Measurements from ENCODE around the gene DDX27. TPM values are rescaled to one million over a fixed set of nuclear protein-coding genes. Genes with fewer than 3 reads are reported as not detected.

DDX27 gene
- polyA plus RNA-seq, 1 of the 3 experiments (the other 2 are of a cell fraction) = 51.9 TPM

- no peaks in the 10 kb centered on the region for H3K9me2 ChIP-seq
- H3K4me3 ChIP-seq (ENCODE audit: low read depth in 2 of 2, low read length in 1 of 2) = no peak overlapping the region
- WGBS (ENCODE audit: low lambda C conversion rate) = 94% methylated on average over 8 of the region's 8 CpGs
- no peak overlapping the region for H3K4me2 ChIP-seq
- ChIA-PET POLR2A (no interaction called here), CTCF (interaction anchor here (1.2 to 4.0 kb wide), 3 partner anchors 14 to 47 kb away, joined by 3 to 21 read pairs (median 17); no protein-coding TSS in a partner anchor)
- TF ChIP-seq IRF3 (IDR thresholded peaks at IDR 0.05; ENCODE audit: low read depth, low read length) (no peak), TCF12 (IDR thresholded peaks at IDR 0.05) (no peak), FOXM1 (IDR thresholded peaks at IDR 0.05; ENCODE audit: low read depth) (no peak), SMC3 (IDR thresholded peaks at IDR 0.05; ENCODE audit: low read depth, low read length) (no peak), YY1 (IDR thresholded peaks at IDR 0.05; ENCODE audit: low read depth) (no peak), RCOR1 (IDR thresholded peaks at IDR 0.05; ENCODE audit: low read length) (no peak), TEAD4 (IDR thresholded peaks at IDR 0.05; ENCODE audit: borderline replicate concordance, insufficient read depth) (no peak), NFIC (IDR thresholded peaks at IDR 0.05; ENCODE audit: borderline replicate concordance) (no peak), PBX3 (IDR thresholded peaks at IDR 0.05) (no peak), FOSL2 (IDR thresholded peaks at IDR 0.05; ENCODE audit: borderline replicate concordance, low read depth) (no peak)
- no peak for DNase-seq
- H3K79me2 ChIP-seq (ENCODE audit: insufficient read depth) = peaks cover 100% of the 10 kb centered on the region
- peaks cover 3 to 24% of the 10 kb centered on the region in 2 experiments for H3K36me3 ChIP-seq (replicated peaks in 1 of 2; ENCODE audit: control insufficient read depth in 1 of 2, insufficient read depth in 2 of 2, low read length in 1 of 2)
- peaks cover 85% of the 10 kb centered on the region for H4K20me1 ChIP-seq (ENCODE audit: insufficient read depth)
- peaks cover 2 to 7% of the 10 kb centered on the region in 2 experiments; a peak in 3 of 4 replicates for H3K4me1 ChIP-seq (ENCODE audit: control insufficient read depth in 1 of 2, insufficient read depth in 2 of 2, low read depth in 1 of 2, low read length in 1 of 2)
- no peak overlapping the region for H2AFZ ChIP-seq (ENCODE audit: low read depth)
- no peaks in the 10 kb centered on the region for H3F3A ChIP-seq (replicated peaks; ENCODE audit: insufficient read depth)
- no peak overlapping the region for H3K27ac ChIP-seq (ENCODE audit: low read depth in 2 of 2, low read length in 1 of 2)
- H3K9ac ChIP-seq = no peak overlapping the region
- no peaks in the 10 kb centered on the region for H3K9me3 ChIP-seq
- H3K27me3 ChIP-seq (ENCODE audit: insufficient read depth) = no peaks in the 10 kb centered on the region
Measured at GRCh38 chr20:49181265-49181877, 37.8 kb upstream of the DDX27 start.

GRCh38 chr20:49183444-49183843 lies 35.8 kb upstream of the DDX27 start:
- Histone ChIP-seq H3K79me2 (ENCODE audit: insufficient read depth) (peaks cover 96% of the 10 kb centered on the region), H3F3A (replicated peaks; ENCODE audit: insufficient read depth) (peaks cover 5% of the 10 kb centered on the region), H3K27me3 (ENCODE audit: insufficient read depth) (no peaks in the 10 kb centered on the region), H2AFZ (ENCODE audit: low read depth) (no peak overlapping the region), H3K4me3 (ENCODE audit: low read depth in 2 of 2, low read length in 1 of 2) (no peak overlapping the region), H3K9me2 (no peaks in the 10 kb centered on the region), H3K36me3 (replicated peaks in 1 of 2; ENCODE audit: control insufficient read depth in 1 of 2, insufficient read depth in 2 of 2, low read length in 1 of 2) (peaks cover 3 to 14% of the 10 kb centered on the region in 2 experiments), H3K9me3 (no peaks in the 10 kb centered on the region), H3K4me1 (ENCODE audit: control insufficient read depth in 1 of 2, insufficient read depth in 2 of 2, low read depth in 1 of 2, low read length in 1 of 2) (peaks cover 2 to 7% of the 10 kb centered on the region in 2 experiments; a peak in 3 of 4 replicates), H3K9ac (no peak overlapping the region), H3K27ac (ENCODE audit: low read depth in 2 of 2, low read length in 1 of 2) (no peak overlapping the region), H3K4me2 (no peak overlapping the region), H4K20me1 (ENCODE audit: insufficient read depth) (peaks cover 85% of the 10 kb centered on the region)
- 99% methylated on average over 3 of the region's 3 CpGs for WGBS (ENCODE audit: low lambda C conversion rate)
- TF ChIP-seq TEAD4 (IDR thresholded peaks at IDR 0.05; ENCODE audit: borderline replicate concordance, insufficient read depth) = no peak
- no peak for TF ChIP-seq EP300 (IDR thresholded peaks at IDR 0.05; ENCODE audit: borderline replicate concordance in 1 of 2, low read depth in 1 of 2, low read length in 1 of 2)
- TF ChIP-seq ELF1 (IDR thresholded peaks at IDR 0.05) = no peak
- TF ChIP-seq YY1 (IDR thresholded peaks at IDR 0.05; ENCODE audit: low read depth) = no peak
- no peak for TF ChIP-seq RAD21 (IDR thresholded peaks at IDR 0.05; ENCODE audit: low read length)
- no peak for TF ChIP-seq ZBTB33 (IDR thresholded peaks at IDR 0.05; ENCODE audit: borderline replicate concordance, low read depth)
- no peak for TF ChIP-seq MAX (IDR thresholded peaks at IDR 0.05; ENCODE audit: low read depth)
- no peak for TF ChIP-seq RCOR1 (IDR thresholded peaks at IDR 0.05; ENCODE audit: low read length)
- no peak for TF ChIP-seq SIN3A (IDR thresholded peaks at IDR 0.05; ENCODE audit: borderline replicate concordance, low read depth, low read length)
- no peak for TF ChIP-seq NRF1 (IDR thresholded peaks at IDR 0.05; ENCODE audit: low read depth, low read length)
- TF ChIP-seq NFIC (IDR thresholded peaks at IDR 0.05; ENCODE audit: borderline replicate concordance) = no peak
- TF ChIP-seq SMC3 (IDR thresholded peaks at IDR 0.05; ENCODE audit: low read depth, low read length) = no peak
- no peak for TF ChIP-seq FOSL2 (IDR thresholded peaks at IDR 0.05; ENCODE audit: borderline replicate concordance, low read depth)
- no peak for TF ChIP-seq TAF1 (IDR thresholded peaks at IDR 0.05; ENCODE audit: borderline replicate concordance, low read depth, low read length)
- no peak for TF ChIP-seq MEF2A (IDR thresholded peaks at IDR 0.05; ENCODE audit: borderline replicate concordance, low read depth)
- no peak for TF ChIP-seq GABPA (IDR thresholded peaks at IDR 0.05; ENCODE audit: low read depth)
- TF ChIP-seq RFX5 (IDR thresholded peaks at IDR 0.05; ENCODE audit: low read length) = no peak
- no peak for TF ChIP-seq FOXM1 (IDR thresholded peaks at IDR 0.05; ENCODE audit: low read depth)
- no peak for TF ChIP-seq EZH2phosphoT487 (IDR thresholded peaks at IDR 0.05; ENCODE audit: borderline replicate concordance, low read depth)
- ChIA-PET POLR2A (no interaction called here), CTCF (interaction anchor here (1.6 to 4.0 kb wide), 2 partner anchors 33 to 34 kb away, joined by 5 to 17 read pairs; no protein-coding TSS in a partner anchor)
- no peak for DNase-seq
